ENCODE data around the gene NTRK2. TPM values are rescaled to one million over a fixed set of nuclear protein-coding genes. Genes with fewer than 3 reads are reported as not detected.

The NTRK2 gene
- total RNA-seq, 1 donor from 2014 or later, result 0.98 TPM

- ATAC-seq, result no peak
- intact Hi-C loops (cut with DNase I), result no loop called here
Observed at GRCh38 chr9:84811751-84812074, 142.2 kb downstream of the NTRK2 start.

GRCh38 chr9:84812355-84812754, 142.8 kb downstream of the NTRK2 start:
- intact Hi-C loops (cut with DNase I), result no loop called here
- Histone ChIP-seq H3K27me3 (no peaks in the 10 kb centered on the region), H3K27ac (no peak overlapping the region), H3K4me3 (no peak overlapping the region), H3K9me3 (no peaks in the 10 kb centered on the region), H3K36me3 (no peaks in the 10 kb centered on the region), H3K4me1 (no peaks in the 10 kb centered on the region)
- no peak for TF ChIP-seq CTCF (IDR thresholded peaks at IDR 0.05)
- ATAC-seq (no peak), DNase-seq (no peak)

More at GRCh38 chr9:84811751-84812074, 142.2 kb downstream of the NTRK2 start:
- no peak overlapping the region for H3K4me3 ChIP-seq
- no peaks in the 10 kb centered on the region for H3K9me3 ChIP-seq
- no peak for DNase-seq
- no peaks in the 10 kb centered on the region for H3K4me1 ChIP-seq
- no peak overlapping the region for H3K27ac ChIP-seq
- no peaks in the 10 kb centered on the region for H3K36me3 ChIP-seq
- TF ChIP-seq CTCF (IDR thresholded peaks at IDR 0.05), result no peak
- no peaks in the 10 kb centered on the region for H3K27me3 ChIP-seq

- H3K27ac ChIP-seq, result no peak overlapping the region
- no peak for TF ChIP-seq CTCF (IDR thresholded peaks at IDR 0.05)
- intact Hi-C loops (cut with DNase I), result no loop called here
Observed at GRCh38 chr9:84812847-84813246, 143.3 kb downstream of the NTRK2 start.

GRCh38 chr9:84815554-84815953, 146.0 kb downstream of the NTRK2 start:
- ATAC-seq, result no peak

More at GRCh38 chr9:84812847-84813246, 143.3 kb downstream of the NTRK2 start:
- no peak overlapping the region for H3K4me3 ChIP-seq
- H3K4me1 ChIP-seq, result no peaks in the 10 kb centered on the region
- H3K27me3 ChIP-seq, result no peaks in the 10 kb centered on the region
- no peaks in the 10 kb centered on the region for H3K9me3 ChIP-seq
- H3K36me3 ChIP-seq, result no peaks in the 10 kb centered on the region
- ATAC-seq (no peak), DNase-seq (no peak)

GRCh38 chr9:84817038-84817437, 147.5 kb downstream of the NTRK2 start:
- intact Hi-C loops (cut with DNase I), result no loop called here
- no peaks in the 10 kb centered on the region for H3K36me3 ChIP-seq
- no peak for ATAC-seq

More at GRCh38 chr9:84815554-84815953, 146.0 kb downstream of the NTRK2 start:
- TF ChIP-seq CTCF (IDR thresholded peaks at IDR 0.05), result no peak
- Histone ChIP-seq H3K4me3 (no peak overlapping the region), H3K27me3 (no peaks in the 10 kb centered on the region), H3K9me3 (no peaks in the 10 kb centered on the region), H3K27ac (no peak overlapping the region), H3K36me3 (no peaks in the 10 kb centered on the region), H3K4me1 (no peaks in the 10 kb centered on the region)
- intact Hi-C loops (cut with DNase I), result no loop called here
- DNase-seq, result no peak

More at GRCh38 chr9:84817038-84817437, 147.5 kb downstream of the NTRK2 start:
- no peak for TF ChIP-seq CTCF (IDR thresholded peaks at IDR 0.05)
- no peak for DNase-seq
- H3K27ac ChIP-seq, result no peak overlapping the region
- no peaks in the 10 kb centered on the region for H3K9me3 ChIP-seq
- H3K4me1 ChIP-seq, result no peaks in the 10 kb centered on the region
- no peak overlapping the region for H3K4me3 ChIP-seq
- no peaks in the 10 kb centered on the region for H3K27me3 ChIP-seq
